HG03103 (cell line): ENCODE measurements around the gene RLBP1.
A peak's percentile ranks its signal among the peaks of the same experiment; 100 is the strongest.

ENCODE experiments used
- ATAC-seq: cut with Tn5 transposase; IDR thresholded peaks from one replicate; pipeline ENCODE4 v1.9.1; 2021; ENCODE audit warnings: low read depth; ENCODE audit not compliant: unreplicated experiment

The RLBP1 gene

DNA sequence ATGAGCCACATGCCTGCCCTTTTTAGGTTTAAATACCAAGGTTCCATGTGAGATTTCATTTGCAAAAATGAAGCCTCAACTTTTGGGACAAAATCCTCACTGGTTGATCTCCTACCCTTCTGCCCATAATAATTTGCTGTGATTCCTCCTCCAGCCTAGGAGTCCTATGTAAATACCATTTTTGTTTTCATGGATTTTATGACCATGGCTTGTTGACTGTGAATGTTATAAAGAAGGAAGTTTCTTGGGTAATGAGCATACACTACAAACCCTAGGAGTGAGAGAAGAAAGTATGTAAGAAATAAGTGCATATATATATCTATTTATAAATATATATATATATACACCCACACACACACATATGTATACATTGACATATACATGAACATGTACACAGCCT lies 13.1 kb downstream of the RLBP1 start:
- no peak for ATAC-seq

- ATAC-seq: peak; percentile 80
These were observed 14.5 kb downstream of the RLBP1 start for GRCh38 chr15:89206908-89207331.

- ATAC-seq: no peak
These were observed 15.3 kb downstream of the RLBP1 start for GRCh38 chr15:89205991-89206585.

- no peak for ATAC-seq
These were observed 17.6 kb downstream of the RLBP1 start for GRCh38 chr15:89203705-89204273.

- ATAC-seq: no peak
These were observed 19.8 kb downstream of the RLBP1 start for GRCh38 chr15:89201465-89202005.

- ATAC-seq: no peak
These were observed 21.2 kb downstream of the RLBP1 start for GRCh38 chr15:89200182-89200581.

- ATAC-seq: no peak
These were observed 21.6 kb downstream of the RLBP1 start for GRCh38 chr15:89199746-89200145.

- no peak for ATAC-seq
These were observed 22.4 kb downstream of the RLBP1 start for GRCh38 chr15:89198934-89199333.

DNA sequence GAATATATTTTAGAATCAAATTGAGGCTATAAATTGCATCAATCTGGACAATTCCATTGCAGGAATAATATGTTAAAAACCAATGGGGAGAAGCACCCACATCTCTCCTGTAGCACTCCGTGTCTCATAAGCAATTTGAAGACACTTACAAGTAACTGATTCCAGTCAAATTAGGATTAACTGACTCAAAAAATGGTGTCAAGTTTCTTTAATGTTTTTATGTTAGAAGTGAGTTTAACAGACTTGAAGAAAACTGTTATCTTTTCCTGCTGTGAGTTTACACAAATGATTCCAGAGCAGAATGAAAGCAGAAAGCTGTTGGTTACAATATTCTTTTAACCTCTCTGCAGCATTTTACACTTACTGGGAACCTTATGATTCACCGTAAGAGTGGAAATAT lies 23.2 kb downstream of the RLBP1 start:
- ATAC-seq: no peak

DNA sequence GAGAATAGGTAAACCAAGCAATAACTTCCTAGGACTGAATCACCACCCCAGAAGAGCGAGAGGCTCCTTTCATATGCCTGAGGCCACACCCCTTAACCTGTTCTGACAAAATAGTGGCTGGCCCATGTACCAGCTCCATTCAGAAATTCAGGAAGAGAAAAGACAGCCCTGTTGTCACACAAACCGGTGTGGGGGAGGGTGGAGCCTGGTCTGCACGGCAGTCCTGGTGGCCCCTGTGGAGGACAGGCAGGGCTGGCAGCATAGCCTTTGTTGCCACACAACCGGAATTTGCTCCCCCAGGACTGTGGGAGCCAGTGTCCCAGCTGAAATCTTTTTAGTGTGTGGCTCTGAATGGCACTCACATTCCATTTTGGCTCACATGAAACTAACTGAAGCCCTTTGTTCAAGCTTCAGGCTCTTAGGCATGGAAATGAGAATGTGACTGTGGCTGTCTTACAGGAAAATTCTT lies 23.8 kb downstream of the RLBP1 start:
- ATAC-seq: no peak

DNA sequence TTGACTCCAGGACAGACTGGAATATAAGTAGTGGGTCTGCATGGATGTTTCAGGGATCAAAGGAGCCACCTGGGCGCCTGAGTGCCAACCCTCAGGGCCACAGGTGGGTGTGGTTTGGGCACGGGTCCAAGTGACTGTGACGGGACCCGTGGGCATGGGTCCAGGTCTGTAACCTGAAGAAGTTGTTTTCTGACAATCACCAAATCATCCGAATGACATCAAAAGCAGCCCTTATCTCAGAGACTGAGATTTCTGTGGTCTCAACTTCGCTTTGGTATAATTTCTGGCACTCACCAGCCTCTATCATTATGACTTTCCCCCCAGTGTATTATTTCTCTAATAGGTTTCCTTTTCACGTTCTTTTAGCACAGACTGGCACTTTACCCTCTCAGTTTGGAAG lies 24.4 kb downstream of the RLBP1 start:
- ATAC-seq: no peak

DNA sequence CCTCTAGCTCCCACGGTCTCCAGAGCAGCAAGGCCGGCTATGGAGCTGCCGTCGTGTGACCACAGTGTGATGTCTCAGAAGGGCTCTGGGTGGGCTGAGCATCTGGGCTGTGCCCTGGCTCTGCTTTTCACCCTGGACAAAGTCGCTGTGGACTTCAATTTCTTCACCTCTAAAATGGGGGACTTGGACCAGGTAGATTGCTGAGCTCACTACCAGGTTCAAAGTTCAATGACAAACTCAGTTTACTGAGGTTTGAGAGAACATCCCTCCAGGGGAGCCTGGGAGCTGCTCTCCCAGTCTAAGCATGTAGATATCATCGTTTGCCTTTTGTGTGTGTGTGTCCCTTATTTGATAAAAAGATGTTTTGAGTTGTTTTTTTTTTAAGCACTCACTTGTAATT lies 25.1 kb downstream of the RLBP1 start:
- no peak for ATAC-seq

GRCh38 chr15:89195836-89196235 lies 25.5 kb downstream of the RLBP1 start:
- ATAC-seq: no peak

DNA sequence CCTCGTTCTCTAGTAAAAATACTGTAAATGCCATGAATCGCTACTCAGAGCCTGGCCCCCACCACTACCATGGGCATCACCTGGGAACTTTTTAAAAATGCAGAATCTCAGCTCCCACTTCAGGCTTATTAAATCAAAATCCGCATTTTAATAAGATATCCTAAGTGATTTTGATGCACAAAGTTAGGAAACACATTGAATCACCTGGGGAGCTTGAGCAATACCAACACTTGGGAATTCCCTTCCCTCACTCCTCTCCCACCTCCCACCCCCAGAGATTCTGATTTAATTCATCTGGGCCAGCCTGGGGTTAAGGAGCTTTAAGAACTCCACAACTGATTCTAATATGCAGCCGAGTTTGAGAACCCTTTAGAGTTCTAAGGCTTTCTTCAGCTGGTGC lies 26.8 kb downstream of the RLBP1 start:
- ATAC-seq: no peak

- no peak for ATAC-seq
These were observed 28.6 kb downstream of the RLBP1 start for GRCh38 chr15:89192766-89193165.

GRCh38 chr15:89192136-89192535 lies 29.2 kb downstream of the RLBP1 start:
- no peak for ATAC-seq

- ATAC-seq: no peak
These were observed 33.3 kb downstream of the RLBP1 start for GRCh38 chr15:89187986-89188514.

GRCh38 chr15:89187301-89187985 lies 33.9 kb downstream of the RLBP1 start:
- no peak for ATAC-seq

- ATAC-seq: no peak
These were observed 34.6 kb downstream of the RLBP1 start for GRCh38 chr15:89186803-89187202.

GRCh38 chr15:89184886-89185526 lies 36.4 kb downstream of the RLBP1 start:
- no peak for ATAC-seq

DNA sequence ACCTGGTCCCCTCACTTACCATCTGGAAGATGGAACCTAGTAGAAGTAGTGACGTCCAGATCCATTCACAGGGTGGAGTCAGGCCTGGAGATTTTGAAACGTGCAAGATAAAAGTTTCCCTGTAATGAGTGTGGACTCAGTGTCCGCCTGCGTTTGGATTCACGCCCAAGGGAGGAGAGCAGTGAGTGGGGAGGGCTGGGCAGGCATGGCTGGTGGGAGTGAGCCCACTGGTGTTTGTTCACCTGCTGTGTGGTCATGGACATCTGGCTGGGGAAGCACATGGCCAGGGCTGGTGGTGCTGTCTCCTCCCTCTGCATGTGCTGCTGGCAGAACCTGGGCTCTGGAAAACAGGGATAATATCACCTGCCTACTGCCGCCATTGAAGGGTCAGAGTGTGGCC lies 37.0 kb downstream of the RLBP1 start:
- ATAC-seq: no peak
